Measurements from ENCODE around the gene SLAMF6. TPM values are rescaled to one million over a fixed set of nuclear protein-coding genes. Genes with fewer than 3 reads are reported as not detected.

Gene SLAMF6
- total RNA-seq, 4 donors from 2014 or later, result 0.49 to 1.2 (median 0.62) TPM; not detected in 1

DNA sequence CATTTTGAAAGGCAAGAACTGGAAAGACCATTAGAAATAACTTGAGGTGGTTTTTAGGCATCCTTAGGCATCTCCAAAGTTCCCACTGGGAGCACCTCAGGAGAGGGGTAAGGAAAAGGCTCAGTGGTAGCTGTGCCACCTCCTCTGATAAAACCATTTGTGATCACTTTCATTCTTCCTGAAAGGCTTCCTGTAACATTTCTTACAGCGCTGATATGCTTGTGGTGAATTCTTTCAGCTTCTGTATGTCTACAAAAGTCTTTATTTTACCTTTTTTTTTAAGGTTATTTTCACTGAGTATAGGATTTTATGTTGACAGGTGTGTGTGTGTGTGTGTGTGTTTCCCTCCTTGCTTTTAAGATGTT, 67.9 kb downstream of the SLAMF6 start:
- TF ChIP-seq POLR2A (IDR thresholded peaks at IDR 0.05) (no peak), EP300 (IDR thresholded peaks at IDR 0.05) (no peak), POLR2AphosphoS5 (IDR thresholded peaks at IDR 0.05) (no peak)
- TF ChIP-seq, protein P1, sequence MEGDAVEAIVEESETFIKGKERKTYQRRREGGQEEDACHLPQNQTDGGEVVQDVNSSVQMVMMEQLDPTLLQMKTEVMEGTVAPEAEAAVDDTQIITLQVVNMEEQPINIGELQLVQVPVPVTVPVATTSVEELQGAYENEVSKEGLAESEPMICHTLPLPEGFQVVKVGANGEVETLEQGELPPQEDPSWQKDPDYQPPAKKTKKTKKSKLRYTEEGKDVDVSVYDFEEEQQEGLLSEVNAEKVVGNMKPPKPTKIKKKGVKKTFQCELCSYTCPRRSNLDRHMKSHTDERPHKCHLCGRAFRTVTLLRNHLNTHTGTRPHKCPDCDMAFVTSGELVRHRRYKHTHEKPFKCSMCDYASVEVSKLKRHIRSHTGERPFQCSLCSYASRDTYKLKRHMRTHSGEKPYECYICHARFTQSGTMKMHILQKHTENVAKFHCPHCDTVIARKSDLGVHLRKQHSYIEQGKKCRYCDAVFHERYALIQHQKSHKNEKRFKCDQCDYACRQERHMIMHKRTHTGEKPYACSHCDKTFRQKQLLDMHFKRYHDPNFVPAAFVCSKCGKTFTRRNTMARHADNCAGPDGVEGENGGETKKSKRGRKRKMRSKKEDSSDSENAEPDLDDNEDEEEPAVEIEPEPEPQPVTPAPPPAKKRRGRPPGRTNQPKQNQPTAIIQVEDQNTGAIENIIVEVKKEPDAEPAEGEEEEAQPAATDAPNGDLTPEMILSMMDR (IDR thresholded peaks at IDR 0.05), result no peak
- Histone ChIP-seq H3K9me3 (no peaks in the 10 kb centered on the region), H3K36me3 (no peaks in the 10 kb centered on the region), H3K4me3 (no peak overlapping the region), H3K27me3 (no peaks in the 10 kb centered on the region), H3K4me1 (no peaks in the 10 kb centered on the region), H3K27ac (no peak overlapping the region)
- WGBS, 2 donors (ENCODE audit: low coverage in 1 of 2), result 78 to 80% methylated on average over 1 of the region's 1 CpG
- no peak for ATAC-seq

- H3K27me3 ChIP-seq, result no peaks in the 10 kb centered on the region
- no peaks in the 10 kb centered on the region for H3K36me3 ChIP-seq
- no peak overlapping the region for H3K4me3 ChIP-seq
- H3K9me3 ChIP-seq, result no peaks in the 10 kb centered on the region
- 81 to 89% methylated on average over 6 of the region's 6 CpGs for WGBS, 2 donors (ENCODE audit: low coverage in 1 of 2)
- TF ChIP-seq POLR2A (IDR thresholded peaks at IDR 0.05) (no peak), POLR2AphosphoS5 (IDR thresholded peaks at IDR 0.05) (no peak), EP300 (IDR thresholded peaks at IDR 0.05) (no peak)
- TF ChIP-seq, protein P1 (IDR thresholded peaks at IDR 0.05), result no peak
- H3K4me1 ChIP-seq, result no peaks in the 10 kb centered on the region
- no peak overlapping the region for H3K27ac ChIP-seq
- ATAC-seq, result no peak
These were observed 68.5 kb downstream of the SLAMF6 start for GRCh38 chr1:160454371-160455152.

DNA sequence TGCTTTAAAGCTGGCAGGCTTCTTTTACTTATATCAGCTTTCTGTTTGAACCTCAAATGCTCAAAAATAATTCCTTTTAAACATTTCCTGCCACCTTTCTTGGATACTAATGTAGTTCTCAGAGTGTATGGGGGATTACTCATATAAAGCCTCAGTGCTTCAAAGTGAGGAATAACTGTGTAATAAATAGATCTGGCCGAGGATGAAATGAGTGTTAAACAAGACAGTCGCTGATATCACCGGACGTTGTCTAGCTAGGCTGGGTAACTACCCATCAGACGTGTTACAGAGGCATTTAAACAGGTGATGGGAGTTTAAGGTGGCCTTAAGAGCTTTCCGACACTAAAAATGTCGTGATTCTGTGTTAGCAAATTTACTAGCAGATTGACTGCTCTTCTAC, 69.6 kb downstream of the SLAMF6 start:
- TF ChIP-seq POLR2AphosphoS5 (IDR thresholded peaks at IDR 0.05) (no peak), POLR2A (IDR thresholded peaks at IDR 0.05) (no peak), EP300 (IDR thresholded peaks at IDR 0.05) (no peak)
- TF ChIP-seq, protein P1 (IDR thresholded peaks at IDR 0.05), result no peak
- H3K27ac ChIP-seq, result no peak overlapping the region
- WGBS, 2 donors (ENCODE audit: low coverage in 1 of 2), result 72 to 76% methylated on average over 7 of the region's 7 CpGs
- no peaks in the 10 kb centered on the region for H3K4me1 ChIP-seq
- H3K36me3 ChIP-seq, result no peaks in the 10 kb centered on the region
- H3K27me3 ChIP-seq, result no peaks in the 10 kb centered on the region
- H3K4me3 ChIP-seq, result no peak overlapping the region
- ATAC-seq, result no peak
- no peaks in the 10 kb centered on the region for H3K9me3 ChIP-seq

GRCh38 chr1:160451859-160452232, 71.2 kb downstream of the SLAMF6 start:
- H3K9me3 ChIP-seq, result no peaks in the 10 kb centered on the region
- no peak overlapping the region for H3K4me3 ChIP-seq
- no peaks in the 10 kb centered on the region for H3K27me3 ChIP-seq
- no peaks in the 10 kb centered on the region for H3K4me1 ChIP-seq
- WGBS, 2 donors (ENCODE audit: low coverage in 1 of 2), result 76 to 86% methylated on average over 1 of the region's 1 CpG
- H3K36me3 ChIP-seq, result no peaks in the 10 kb centered on the region
- no peak for ATAC-seq
- H3K27ac ChIP-seq, result no peak overlapping the region
- TF ChIP-seq, protein P1 (IDR thresholded peaks at IDR 0.05), result no peak
- TF ChIP-seq POLR2AphosphoS5 (IDR thresholded peaks at IDR 0.05) (no peak), EP300 (IDR thresholded peaks at IDR 0.05) (no peak), POLR2A (IDR thresholded peaks at IDR 0.05) (no peak)
